GM18868 (cell line): ENCODE measurements around the gene CCDC106.
A peak's percentile ranks its signal among the peaks of the same experiment; 100 is the strongest.

Experiments
- ATAC-seq: cut with Tn5 transposase; IDR thresholded peaks from one replicate; pipeline ENCODE4 v1.9.1; 2021; ENCODE audit warnings: mild to moderate bottlenecking, moderate library complexity; ENCODE audit not compliant: unreplicated experiment

CCDC106 gene

GRCh38 chr19:55667006-55667381, 19.0 kb downstream of the CCDC106 start:
- ATAC-seq: no peak

DNA sequence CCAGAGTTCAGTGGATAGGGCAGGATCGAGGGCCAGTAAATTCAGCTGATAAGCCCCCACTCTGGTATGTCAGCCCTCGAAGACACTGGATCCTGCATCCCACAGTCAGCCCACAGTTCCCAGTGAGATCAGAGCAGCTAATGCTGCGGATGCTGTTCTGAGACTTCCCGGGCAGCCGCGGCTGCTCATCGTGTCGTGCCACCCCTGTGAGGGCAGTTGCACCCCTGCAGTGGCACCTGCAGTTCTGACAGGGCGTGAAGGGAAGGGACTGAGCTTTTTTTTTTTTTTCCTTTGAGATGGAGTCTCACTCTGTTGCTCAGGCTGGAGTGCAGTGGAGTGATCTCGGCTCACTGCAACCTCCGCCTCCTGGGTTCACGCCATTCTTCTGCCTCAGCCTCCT, 19.5 kb downstream of the CCDC106 start:
- ATAC-seq: no peak

DNA sequence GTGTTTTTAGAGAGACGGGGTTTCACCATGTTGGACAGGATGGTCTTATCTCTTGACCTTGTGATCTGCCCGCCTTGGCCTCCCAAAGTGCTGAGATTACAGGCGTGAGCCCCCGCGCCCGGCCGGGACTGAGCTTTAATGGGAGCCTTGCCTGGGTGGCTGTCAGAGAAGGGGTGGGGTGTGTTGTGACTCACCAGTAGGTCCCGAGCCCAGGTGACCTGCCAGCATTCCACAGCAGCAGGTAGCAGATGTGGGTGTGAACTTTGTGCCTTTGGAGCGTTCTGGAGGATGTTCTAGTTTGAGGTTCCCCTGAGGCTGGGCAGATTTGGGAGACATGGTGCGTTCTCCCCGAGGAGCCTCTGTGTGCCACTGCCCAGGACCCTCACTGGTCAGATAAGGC, 19.9 kb downstream of the CCDC106 start:
- ATAC-seq: no peak

DNA sequence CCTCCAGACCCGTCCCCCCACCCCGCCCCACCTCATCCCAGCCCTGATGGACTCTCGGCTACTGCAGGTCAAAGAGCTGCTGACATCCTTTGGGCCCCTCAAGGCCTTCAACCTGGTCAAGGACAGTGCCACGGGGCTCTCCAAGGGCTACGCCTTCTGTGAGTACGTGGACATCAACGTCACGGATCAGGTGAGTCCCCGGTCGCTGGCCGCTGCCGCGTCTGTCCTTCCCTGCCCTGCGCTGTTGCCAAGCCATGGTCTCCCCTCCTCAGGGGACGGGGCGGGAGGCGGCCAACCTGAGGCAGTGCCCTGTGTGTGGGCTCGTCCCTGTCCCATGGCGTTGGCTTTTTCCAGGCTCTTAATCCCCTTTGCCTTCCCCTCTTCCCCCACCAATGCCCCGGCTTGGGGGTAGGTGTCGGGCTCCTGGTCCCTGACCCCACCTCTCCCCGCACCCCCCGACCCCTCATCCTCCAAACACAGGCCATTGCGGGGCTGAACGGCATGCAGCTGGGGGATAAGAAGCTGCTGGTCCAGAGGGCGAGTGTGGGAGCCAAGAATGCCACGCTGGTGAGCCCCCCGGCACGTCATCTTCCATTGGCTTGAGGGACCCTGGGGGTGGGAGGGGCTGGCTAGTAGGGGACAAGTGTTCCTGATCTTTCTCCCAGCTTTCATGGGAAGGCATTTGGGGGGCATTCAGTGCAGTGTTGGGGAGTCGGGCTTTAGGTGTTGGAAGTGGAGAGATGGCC, 20.8 kb downstream of the CCDC106 start:
- ATAC-seq: no peak

DNA sequence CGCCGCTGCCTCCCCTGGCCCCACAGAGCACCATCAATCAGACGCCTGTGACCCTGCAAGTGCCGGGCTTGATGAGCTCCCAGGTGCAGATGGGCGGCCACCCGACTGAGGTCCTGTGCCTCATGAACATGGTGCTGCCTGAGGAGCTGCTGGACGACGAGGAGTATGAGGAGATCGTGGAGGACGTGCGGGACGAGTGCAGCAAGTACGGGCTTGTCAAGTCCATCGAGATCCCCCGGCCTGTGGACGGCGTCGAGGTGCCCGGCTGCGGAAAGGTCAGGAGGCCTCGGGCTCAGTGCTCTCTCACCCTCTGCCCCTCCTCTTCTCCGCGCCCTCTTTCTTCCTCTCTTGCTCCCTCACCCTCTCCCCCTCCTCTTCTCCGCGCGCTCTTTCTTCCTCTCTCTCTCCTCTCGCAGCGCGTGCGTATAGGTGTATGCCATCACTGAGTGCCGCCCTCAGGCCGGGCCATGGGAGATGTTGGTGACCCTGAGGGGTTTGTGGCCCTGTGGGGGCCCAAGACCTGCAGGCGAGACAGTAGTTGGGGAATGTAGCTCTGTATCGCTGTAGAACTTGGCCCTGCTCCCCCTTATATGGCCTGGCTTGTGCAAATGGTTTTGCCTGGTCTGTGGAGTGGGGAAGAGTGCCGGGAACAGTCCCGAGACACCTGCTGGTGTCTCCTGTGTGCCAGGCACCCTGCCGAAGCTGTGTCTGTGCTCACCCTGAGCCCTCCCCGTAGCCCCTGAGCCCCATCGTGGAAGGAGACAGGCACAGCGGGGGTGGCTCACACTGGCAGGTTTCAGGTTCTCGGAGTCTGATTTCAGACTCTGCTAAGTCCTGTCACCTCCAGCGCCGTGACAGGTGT, 21.6 kb downstream of the CCDC106 start:
- no peak for ATAC-seq

GRCh38 chr19:55670280-55671053, 22.5 kb downstream of the CCDC106 start:
- ATAC-seq: no peak

DNA sequence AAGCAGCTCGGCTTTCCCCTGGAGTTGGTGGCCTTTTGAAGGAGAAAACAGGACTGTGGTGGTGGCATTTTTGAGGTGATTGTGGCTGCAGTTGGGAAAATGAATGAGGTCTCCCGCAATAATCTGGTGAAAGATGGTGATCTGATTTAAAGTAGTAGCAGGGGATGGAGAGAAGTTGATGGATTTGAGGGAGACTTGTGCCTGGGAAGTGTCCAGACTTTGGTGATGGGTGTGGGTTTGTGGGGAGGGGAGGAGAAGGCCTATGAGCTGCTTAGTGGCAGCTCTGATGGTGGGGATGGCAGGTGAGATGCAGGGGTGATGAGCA, 23.0 kb downstream of the CCDC106 start:
- ATAC-seq: no peak

DNA sequence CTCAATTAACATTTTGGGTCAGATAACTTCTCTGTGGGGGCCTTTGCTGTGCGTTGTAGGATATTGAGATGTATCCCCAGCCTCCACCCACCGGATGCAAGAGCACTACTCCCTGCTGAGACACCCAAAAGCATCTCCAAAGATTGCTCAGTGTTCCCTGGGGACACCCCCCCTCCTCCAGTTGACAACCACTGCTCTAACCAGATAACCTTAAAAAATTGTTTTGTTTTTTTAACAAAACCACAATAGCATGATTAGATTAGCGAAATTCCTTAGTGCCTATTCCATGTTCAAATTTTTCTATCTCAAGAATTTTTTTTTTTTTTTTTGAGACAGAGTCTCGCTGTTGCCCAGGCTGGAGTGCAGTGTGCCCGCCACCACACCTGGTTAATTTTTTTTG, 24.4 kb downstream of the CCDC106 start:
- no peak for ATAC-seq

DNA sequence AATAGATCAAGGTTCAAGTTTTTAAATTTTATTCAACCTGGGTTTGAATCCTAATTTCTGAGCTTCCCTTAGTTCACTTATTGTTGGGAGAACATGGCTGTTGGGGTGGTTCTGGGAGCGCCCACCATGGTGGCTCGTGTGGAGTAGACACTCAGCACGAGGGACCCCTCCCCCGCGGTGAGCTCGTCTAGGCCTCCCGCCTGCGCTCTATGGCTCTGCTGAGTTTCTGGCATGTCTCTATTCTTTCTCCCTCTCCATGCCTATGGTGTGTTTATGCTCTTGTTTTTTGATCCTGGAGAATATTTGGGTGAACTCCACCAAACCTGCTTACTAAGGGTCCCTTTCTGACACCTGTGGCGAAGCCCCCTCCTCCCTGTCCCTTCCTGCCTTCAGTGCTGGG, 25.5 kb downstream of the CCDC106 start:
- ATAC-seq: no peak

DNA sequence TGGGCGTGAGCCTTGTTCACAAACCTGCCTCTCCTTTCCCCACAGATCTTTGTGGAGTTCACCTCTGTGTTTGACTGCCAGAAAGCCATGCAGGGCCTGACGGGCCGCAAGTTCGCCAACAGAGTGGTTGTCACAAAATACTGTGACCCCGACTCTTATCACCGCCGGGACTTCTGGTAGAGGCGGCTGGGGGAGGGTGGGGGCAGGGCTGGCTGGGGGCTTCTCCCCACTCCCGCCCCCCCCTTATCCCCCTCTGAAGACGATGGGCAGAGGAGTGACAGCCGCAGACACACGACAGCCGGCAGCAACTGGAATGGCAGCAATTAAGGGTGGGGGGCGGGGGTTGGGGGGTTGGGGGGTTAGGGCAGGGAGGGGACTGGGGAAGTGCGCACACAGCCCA, 25.9 kb downstream of the CCDC106 start:
- ATAC-seq: no peak

DNA sequence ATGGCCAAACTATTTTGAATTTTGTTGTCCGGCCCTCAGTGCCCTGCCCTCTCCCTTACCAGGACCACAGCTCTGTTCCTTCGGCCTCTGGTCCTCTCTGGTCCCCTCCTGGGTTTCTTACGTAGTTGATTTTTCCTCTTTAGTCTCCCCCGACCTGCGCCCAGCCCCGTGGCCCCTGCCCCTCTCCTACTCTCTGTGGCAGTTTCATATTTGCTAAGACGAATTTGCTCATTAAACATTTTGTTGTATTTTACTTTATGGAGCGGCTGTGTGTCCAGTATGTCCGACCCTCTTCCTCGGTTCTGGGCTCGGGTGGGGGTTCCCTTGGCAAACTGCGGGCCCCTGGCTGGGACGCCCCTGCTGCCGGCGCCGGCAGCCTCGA, 26.4 kb downstream of the CCDC106 start:
- ATAC-seq: no peak

GRCh38 chr19:55674841-55675660, 27.0 kb downstream of the CCDC106 start, which contains the start of gene EPN1:
Gene EPN1 (plus strand): TSS chr19:55675226. CDS start chr19:55678628, 3,402 bp downstream.
- ATAC-seq: peak; percentile 69

DNA sequence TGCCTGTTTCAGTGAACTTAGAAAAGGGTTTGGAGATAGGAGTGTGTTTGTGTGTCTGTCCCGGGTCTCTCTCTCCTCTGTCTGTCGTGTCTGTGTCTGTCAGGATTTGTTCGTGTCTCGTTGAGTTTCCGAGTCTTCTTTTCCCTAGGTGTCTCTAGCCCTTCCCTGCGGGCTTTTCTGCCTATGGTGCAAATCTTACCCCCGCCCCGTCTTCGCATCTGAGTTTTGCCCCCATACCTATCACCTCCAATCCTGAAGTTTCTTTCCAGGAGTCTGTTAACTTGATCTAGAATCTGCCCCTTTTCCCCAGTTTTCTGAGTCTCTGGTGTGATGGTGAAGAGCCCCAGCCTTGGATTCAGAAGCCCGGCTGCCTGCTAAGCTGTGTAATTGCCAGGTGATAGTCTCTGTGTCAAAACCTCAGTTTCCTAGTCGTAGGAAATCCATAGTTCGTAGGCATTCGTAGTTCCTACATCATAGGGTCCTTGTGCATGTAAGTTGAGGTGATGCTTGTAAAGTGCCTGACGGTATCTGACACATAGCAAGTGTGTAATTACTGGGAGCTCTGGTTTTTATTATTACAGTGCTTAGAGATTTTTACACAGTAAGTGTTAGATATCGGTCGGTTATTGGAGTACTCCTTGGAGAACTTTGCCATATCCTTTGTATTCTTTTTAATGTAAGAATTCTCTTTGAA, 27.8 kb downstream of the CCDC106 start:
- ATAC-seq: no peak

GRCh38 chr19:55676383-55676782, 28.4 kb downstream of the CCDC106 start:
- no peak for ATAC-seq

DNA sequence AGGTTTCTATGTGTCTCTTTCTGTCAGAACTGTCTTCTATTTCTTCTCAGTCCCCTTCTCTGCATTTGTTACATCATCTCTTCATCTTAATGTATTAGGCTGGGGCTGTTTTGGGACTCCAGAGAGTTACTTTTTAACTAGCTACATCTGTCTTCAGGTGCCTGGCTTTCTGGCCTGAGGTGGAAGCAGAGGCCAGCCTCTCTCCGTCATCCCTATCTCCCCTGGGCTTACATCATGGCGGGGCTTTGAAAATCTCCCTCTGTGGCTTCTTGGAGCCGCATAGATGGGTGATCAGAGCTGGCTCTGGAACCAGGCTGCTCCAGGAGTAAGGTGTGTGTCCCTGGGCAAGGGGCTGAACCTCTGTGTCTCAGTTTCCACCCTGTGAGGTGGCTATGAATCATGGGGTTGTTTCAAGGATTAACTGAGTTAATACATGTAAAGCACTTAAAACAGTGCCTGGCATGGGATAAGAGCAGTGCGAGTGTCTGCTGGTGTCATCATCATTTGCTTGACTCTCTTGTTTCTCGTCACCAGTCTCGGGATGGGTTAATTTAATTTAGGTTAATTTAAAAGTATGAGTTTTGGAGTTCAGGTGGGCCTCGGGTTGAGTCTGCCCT, 29.0 kb downstream of the CCDC106 start:
- no peak for ATAC-seq

- ATAC-seq: no peak
Measured at GRCh38 chr19:55677572-55678028, 29.6 kb downstream of the CCDC106 start.

DNA sequence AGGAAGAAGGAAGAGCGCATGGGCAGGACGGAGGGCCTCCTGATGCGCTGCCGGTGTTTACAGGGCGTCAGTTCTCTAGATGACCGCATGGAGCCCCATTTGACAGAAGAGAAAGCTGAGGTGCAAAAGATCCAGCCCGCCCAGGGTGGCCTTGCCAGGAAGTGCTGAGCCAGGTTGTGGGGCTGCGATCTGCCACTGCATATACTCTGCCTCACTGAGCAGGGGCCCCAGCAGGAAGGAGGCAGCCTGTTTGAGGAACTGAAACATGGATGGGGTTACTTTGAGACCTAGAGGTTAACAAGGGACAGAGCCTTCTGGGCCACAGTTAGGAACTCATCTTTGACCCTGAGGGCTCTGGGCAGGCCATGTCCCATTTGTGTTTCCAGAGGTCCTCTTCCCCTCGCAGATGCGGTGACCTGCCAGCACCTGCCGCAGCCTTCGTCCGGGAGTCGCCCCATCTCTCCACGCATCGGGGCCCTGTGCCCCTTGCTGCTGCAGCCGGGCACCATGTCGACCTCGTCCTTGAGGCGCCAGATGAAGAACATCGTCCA, 30.2 kb downstream of the CCDC106 start:
- ATAC-seq: peak; percentile 71

DNA sequence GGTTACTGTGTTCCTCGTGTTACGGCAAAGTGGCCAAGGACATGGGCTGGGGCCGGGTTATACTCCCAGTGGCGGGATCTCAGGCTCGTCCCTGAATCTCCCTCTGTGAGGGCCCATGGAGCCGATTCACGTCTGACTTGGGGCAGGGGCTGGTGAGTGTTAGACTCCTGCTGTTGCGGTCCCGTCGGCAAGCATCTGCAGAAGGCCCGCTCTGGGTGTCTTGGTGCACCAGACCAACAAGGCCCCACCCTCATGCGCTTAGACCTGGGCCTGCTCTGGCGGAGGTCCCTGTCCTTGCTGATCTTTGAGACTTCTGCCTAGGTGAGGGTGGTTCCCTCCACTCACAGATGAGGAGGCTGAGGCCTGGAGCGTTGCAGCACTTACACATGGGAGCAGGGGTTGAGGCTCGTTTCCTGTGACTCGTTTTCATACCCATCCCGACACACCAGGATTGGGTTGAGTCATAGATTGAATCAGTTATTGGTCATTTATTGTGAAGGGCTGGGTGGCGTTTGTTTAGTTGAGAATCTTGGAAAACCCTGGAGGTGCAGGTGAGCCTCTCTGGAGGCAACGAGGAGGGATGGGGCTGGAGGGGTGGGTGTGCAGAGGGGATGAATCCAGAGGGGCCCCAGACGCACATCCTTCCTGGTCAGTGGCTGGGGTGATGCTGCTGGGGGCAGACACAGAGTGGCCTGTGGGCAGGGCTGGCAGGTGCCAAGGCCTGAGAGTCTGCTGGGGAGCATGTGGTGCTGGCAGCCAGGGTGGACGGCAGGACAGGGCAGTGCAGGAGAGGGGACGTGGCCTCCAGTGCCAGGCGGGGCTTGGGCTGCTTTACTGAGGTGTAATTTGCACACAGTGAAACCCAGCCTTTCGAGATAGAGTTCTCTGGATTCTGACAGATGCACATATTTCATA, 31.6 kb downstream of the CCDC106 start:
- no peak for ATAC-seq
